ENCODE data around the gene DCAF15.

The DCAF15 gene

DNA sequence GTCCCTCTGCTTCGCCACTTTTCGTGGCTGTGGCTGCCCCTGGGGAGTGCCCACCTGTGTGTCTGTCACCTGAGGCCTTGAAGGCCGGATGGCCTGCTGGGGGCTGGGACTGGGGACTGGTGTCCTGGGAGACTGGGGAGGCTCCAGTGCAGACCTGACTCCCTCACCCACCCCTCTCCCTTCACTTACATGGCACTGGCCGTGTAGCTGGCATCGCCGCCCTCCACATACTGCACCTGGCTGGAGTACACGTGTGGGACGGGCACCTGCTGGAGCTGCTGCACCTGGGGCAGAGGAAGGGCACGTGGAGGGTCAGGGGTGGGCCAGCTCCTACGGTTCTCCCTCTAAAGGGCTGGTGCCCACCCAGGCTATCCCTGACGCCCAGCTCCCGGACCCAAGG is 25.5 kb downstream of the DCAF15 start:
- TF ChIP-seq, protein P1, sequence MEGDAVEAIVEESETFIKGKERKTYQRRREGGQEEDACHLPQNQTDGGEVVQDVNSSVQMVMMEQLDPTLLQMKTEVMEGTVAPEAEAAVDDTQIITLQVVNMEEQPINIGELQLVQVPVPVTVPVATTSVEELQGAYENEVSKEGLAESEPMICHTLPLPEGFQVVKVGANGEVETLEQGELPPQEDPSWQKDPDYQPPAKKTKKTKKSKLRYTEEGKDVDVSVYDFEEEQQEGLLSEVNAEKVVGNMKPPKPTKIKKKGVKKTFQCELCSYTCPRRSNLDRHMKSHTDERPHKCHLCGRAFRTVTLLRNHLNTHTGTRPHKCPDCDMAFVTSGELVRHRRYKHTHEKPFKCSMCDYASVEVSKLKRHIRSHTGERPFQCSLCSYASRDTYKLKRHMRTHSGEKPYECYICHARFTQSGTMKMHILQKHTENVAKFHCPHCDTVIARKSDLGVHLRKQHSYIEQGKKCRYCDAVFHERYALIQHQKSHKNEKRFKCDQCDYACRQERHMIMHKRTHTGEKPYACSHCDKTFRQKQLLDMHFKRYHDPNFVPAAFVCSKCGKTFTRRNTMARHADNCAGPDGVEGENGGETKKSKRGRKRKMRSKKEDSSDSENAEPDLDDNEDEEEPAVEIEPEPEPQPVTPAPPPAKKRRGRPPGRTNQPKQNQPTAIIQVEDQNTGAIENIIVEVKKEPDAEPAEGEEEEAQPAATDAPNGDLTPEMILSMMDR (IDR thresholded peaks at IDR 0.05; ENCODE audit: insufficient read depth, low read depth, low read length, missing control alignments), result no peak
- DNase-seq (ENCODE audit: low read depth), result no peak
- no peak overlapping the region for H3K4me3 ChIP-seq (ENCODE audit: low read length)

DNA sequence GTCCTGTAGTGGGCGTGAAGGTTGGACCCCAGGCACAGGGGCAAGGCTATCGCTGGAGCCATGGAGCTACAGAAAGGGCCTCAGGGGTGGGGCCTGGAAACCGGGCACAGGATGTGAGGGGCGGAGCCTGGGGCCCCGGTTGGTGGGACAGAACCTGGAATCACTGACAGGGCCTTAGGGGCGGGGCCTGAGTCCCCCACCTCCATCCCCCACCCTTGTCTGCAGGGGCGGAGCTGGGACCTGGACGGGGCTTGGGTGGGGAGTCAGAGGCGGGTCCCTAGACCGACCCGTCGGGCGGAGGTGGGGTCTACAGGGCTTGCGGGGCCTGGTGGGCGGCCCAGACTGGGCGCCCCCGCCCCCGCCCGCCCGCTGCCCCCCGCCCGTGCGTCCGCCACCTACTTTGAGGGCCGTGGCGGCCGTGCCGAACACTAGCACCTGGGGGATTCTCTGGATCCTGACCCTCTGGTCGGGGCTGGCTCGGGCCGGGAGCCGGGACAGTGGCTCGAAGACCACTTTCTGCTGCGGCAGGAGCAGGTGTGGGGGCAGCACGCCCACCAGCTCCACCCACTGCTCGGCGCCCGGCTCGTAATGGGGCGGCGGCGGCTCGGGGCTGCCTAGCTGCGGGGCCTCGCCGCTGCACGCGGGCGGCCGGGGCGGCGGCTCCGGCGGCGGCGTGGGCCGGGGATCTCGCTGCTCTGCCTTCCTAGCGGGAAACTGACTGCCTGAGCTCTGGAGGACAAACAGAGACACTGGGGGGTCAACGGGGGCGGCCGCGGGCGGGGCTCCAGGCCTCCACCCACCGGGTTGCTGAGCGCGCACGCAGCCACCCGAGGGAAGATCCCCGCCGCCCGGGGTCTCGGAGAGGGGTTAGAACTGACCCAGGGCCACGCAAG is 26.3 kb downstream of the DCAF15 start:
- peak overlapping the region; percentile 5 for H3K4me3 ChIP-seq (ENCODE audit: low read length)
- peak; percentile 54 for DNase-seq (ENCODE audit: low read depth)

DNA sequence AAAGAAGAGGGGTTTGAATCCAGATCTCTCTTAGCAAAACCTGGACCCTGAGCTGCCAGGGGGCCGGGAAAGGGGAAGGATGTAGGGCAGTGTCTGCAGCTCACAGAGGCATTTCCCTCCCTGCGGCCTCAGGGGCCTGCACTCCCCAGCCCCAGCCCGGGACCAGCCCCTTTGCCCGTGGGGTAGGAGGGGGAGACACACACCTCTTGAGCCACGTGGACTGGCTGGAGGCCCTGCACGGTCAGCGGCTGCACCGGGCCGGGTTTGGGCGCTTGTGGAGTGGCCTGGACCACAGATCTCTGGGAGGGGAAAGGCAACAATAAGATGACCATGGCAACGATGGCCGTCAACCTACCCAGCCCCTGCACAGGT is 26.9 kb downstream of the DCAF15 start:
- DNase-seq (ENCODE audit: low read depth), result no peak
- peak overlapping the region; percentile 5 for H3K4me3 ChIP-seq (ENCODE audit: low read length)
- TF ChIP-seq, protein P1 (IDR thresholded peaks at IDR 0.05; ENCODE audit: insufficient read depth, low read depth, low read length, missing control alignments), result no peak

More for the DNA sequence above, 26.3 kb downstream of the DCAF15 start:
- TF ChIP-seq, protein P1 (IDR thresholded peaks at IDR 0.05; ENCODE audit: insufficient read depth, low read depth, low read length, missing control alignments), result no peak

DNA sequence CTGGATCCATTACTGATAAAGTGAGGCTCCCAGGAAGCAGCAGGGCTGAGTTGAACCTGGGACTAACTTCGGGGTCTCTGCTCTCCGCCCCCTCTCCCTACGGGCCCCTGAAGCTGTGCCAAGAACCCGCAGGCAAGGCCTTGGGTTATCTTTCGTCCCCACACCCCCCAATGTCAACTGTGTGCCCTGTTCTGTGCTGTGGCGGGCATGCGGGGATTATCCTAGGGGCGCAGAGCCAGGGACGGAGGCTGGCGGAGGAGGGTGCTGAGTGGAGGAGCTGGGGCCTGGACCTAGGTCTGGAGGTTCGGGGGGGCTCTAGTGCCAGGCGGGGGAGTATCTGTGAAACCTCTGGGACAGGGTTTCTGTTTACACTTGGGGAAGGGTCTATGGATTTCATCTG is 27.4 kb downstream of the DCAF15 start:
- TF ChIP-seq, protein P1 (IDR thresholded peaks at IDR 0.05; ENCODE audit: insufficient read depth, low read depth, low read length, missing control alignments), result no peak
- H3K4me3 ChIP-seq (ENCODE audit: low read length), result no peak overlapping the region
- DNase-seq (ENCODE audit: low read depth), result no peak

DNA sequence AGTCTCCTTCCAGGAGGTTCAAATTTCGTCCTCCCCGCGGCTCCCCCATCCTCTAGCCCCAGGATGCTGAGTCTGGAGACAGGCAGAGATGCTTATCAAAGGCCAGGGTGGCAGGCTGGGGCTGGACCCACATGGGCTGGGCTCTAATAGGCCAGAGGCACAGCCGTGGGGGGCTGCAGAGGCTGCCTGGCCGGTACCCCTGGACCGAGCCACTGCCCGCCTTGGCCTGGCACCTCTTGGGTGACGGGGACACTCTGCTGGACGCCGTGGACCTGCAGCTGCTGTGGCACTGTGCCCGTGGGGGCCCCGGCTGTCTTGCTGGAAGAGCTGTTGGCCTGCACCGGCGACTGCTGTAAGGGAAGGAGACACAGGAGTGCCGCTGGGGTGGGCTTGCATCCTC is 28.0 kb downstream of the DCAF15 start:
- no peak for DNase-seq (ENCODE audit: low read depth)
- TF ChIP-seq, protein P1 (IDR thresholded peaks at IDR 0.05; ENCODE audit: insufficient read depth, low read depth, low read length, missing control alignments), result no peak
- H3K4me3 ChIP-seq (ENCODE audit: low read length), result no peak overlapping the region

DNA sequence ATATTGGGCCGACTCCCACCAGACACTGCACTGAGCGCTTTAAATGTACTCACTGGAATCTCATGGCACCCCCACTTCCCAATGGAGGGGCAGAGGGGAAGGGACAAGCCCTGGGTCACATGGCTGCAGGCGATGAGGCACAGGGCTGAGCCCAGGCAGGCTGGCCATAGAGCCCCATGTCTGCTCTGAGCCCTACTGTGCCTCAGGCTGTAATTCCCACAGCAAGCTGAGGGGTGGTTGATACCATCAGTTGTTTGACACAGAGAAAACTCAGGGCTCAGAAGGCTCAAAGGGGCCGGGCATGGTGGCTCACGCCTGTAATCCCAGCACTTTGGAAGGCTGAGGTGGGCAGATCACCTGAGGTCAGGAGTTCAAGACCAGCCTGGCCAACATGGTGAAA is 28.7 kb downstream of the DCAF15 start:
- no peak overlapping the region for H3K4me3 ChIP-seq (ENCODE audit: low read length)
- DNase-seq (ENCODE audit: low read depth), result no peak
- TF ChIP-seq, protein P1 (IDR thresholded peaks at IDR 0.05; ENCODE audit: insufficient read depth, low read depth, low read length, missing control alignments), result no peak

DNA sequence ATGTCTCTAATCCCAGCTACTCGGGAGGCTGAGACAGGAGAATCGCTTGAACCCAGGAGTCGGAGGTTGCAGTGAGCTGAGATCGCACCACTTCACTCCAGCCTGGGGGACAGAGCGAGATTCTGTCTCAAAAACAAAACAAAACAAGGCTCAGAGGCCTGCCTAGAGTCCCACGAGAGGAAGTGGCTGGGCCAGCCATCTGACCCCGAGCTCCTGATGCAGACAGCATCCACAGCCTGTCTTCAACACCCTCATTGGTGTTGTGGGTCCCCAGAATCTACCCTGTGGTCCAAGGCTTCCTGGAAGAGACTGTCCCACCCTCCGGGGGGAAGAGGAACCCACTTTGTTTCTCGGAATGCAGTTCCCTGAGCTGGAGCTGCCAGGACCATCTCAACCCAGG is 29.2 kb downstream of the DCAF15 start:
- DNase-seq (ENCODE audit: low read depth), result no peak
- H3K4me3 ChIP-seq (ENCODE audit: low read length), result no peak overlapping the region
- TF ChIP-seq, protein P1 (IDR thresholded peaks at IDR 0.05; ENCODE audit: insufficient read depth, low read depth, low read length, missing control alignments), result no peak

Measured in epithelial cell of esophagus (primary cell).